Esophagus squamous epithelium (tissue), 4 donors: ENCODE results near the gene FNDC3A.

Source experiments
- CTCF ChIP-seq, 6 experiments: fragments of 450-650 bp in 4 of 6; fragments of 200-600 bp in 2 of 6; sonication (generic) in 2 of 6; IDR thresholded peaks; one replicate each; pipeline ENCODE4 v1.5.1; 2016 to 2019; ENCODE audit warnings: antibody characterized with exemption in 6 of 6, mild to moderate bottlenecking in 4 of 6, moderate library complexity in 4 of 6
- POLR2A ChIP-seq, 4 donors: fragments of 450-650 bp; IDR thresholded peaks; one replicate each; pipeline ENCODE4 v1.6.1; 2017; ENCODE audit warnings: antibody characterized with exemption in 4 of 4, mild to moderate bottlenecking in 4 of 4, moderate library complexity in 3 of 4

DNA sequence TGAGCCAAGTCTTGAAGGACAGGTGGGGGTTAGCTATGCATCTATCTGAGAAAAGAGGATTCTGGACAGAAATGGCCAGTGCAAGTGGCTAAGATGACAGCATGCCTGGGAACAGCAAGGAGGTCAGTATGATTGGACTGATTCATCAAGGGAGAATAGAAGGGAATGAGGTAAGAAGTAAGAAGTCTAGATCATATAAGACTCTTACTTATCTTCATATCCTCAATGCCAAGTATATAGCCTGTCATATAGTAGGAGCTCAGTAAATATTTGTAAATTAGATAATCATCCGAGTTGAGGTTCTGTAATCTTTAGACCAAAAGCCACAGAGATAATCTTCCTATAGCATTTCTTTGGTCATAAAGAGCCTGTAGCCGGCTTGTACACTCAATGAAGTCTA is 141.2 kb downstream of the FNDC3A start:
- TF ChIP-seq CTCF (IDR thresholded peaks at IDR 0.05), result no peak
- TF ChIP-seq POLR2A (IDR thresholded peaks at IDR 0.05), result no peak
